HUES64 (cell line): ENCODE results near the gene DDHD1.
"Not testable (repeated sequence)": the region's sequence is repeated elsewhere in the genome, so short reads cannot be mapped to it uniquely, and the experiment has no call there.

Experiments
- H3K27ac ChIP-seq: 2 replicates; pipeline ENCODE4 v1.7.0; 2013; ENCODE audit warnings: low read depth, low read length, inconsistent platforms
- H3K27me3 ChIP-seq: 2 replicates; pipeline ENCODE4 v1.6.1; 2013; ENCODE audit warnings: mild to moderate bottlenecking, low read length; ENCODE audit not compliant: insufficient read depth
- H3K36me3 ChIP-seq: 2 replicates; pipeline ENCODE4 v1.6.1; 2013; ENCODE audit warnings: mild to moderate bottlenecking, low read length; ENCODE audit not compliant: insufficient read depth
- H3K4me1 ChIP-seq: 2 replicates; pipeline ENCODE4 v1.6.1; 2013; ENCODE audit warnings: mild to moderate bottlenecking, low read length, moderate library complexity; ENCODE audit not compliant: insufficient read depth
- H3K4me3 ChIP-seq: 2 replicates; pipeline ENCODE4 v1.5.1; 2013; ENCODE audit warnings: mild to moderate bottlenecking, low read length, moderate library complexity
- H3K9ac ChIP-seq: 2 replicates; pipeline ENCODE4 v1.6.1; 2013; ENCODE audit warnings: mild to moderate bottlenecking, low read depth, low read length
- H3K9me3 ChIP-seq: 2 replicates; pipeline ENCODE4 v1.6.1; 2013; ENCODE audit warnings: low read depth, low read length; ENCODE audit not compliant: insufficient read depth
- WGBS: fragments of 150-250, 120-280 bp; methylation state at CpG from one replicate; pipeline ENCODE4 v1.1.7; 2013; ENCODE audit warnings: missing lambda C conversion rate; 5-methylcytosine and 5-hydroxymethylcytosine counted together

The DDHD1 gene

DNA sequence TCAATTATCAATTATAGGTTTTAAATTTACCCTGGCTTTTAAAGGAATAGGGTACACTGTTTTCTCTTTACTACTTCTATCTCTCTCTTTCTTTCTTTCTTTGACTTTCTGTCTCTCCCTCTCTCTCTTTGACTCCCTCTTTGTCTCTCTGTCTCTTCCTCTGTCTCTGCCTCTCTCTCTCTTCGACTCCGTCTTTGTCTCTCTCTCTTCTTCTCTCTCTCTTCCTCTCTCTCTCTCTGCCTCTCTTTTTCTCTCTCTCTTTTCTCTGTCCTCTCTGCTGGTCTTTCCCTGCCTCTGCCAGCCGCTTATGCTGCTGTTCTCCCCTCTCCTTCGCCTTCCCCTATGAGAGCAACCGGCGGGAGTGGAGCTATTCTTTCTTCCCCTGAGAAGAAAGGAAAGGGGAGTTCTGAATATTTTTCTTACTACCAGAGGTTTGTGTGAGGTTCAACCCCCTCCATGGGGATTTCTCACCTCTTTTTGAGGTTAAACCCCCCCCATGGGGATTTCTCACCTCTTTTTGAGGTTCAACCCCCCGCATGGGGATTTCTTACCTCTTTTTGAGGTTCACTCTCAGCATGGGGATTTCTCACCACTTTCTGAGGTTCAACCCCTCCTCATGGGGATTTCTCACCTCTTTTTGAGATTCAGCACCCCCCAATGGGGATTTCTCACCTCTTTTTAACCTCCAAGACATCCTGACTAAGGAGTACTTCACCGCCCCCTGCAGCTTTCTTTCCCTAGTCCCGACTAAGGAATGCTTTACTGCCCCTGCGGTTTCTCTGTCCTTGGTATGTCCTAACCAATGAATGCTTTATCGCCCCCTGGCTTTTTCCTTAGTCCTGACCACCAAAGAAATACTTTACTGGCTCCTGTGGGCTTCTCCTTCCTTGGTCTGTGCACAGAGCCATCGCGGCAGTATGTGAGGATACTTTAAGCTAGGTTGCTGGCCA lies 27.4 kb upstream of the DDHD1 start:
- Histone ChIP-seq H3K4me1 (peaks cover 9% of the 10 kb centered on the region), H3K27me3 (no peaks in the 10 kb centered on the region), H3K4me3 (no peak overlapping the region), H3K9me3 (peaks cover 10% of the 10 kb centered on the region; the same call in 1 of the 2 replicates), H3K27ac (no peak overlapping the region), H3K9ac (no peak overlapping the region), H3K36me3 (no peaks in the 10 kb centered on the region)
- WGBS = 89% methylated on average over 10 of the region's 13 CpGs

DNA sequence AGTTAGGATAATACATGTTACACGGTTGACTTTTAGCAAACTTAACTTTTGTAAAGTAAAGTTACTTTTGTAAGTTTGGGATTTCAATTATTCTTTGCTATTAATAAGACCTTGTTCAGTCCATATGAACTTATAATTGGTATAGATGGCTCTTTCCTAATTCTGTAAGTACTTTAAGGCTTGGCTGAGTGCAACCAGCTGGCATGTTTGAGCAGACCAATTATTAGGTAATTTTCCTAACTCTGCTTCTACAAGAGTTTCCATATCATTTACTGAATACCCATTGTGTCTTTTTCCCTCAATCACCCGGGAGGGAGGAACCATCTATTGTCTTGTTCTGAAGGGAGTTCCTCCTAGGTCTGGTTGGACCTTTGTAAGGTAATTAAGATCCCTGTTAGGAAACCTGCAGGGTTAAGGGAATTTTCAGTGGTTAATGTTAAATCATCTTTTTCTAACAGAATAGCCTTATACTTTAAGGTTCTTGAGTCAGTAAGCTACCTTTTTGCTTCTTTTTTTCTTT lies 26.4 kb upstream of the DDHD1 start:
- not testable (repeated sequence) for H3K27ac ChIP-seq
- WGBS = 93% methylated on average over 1 of the region's 2 CpGs

DNA sequence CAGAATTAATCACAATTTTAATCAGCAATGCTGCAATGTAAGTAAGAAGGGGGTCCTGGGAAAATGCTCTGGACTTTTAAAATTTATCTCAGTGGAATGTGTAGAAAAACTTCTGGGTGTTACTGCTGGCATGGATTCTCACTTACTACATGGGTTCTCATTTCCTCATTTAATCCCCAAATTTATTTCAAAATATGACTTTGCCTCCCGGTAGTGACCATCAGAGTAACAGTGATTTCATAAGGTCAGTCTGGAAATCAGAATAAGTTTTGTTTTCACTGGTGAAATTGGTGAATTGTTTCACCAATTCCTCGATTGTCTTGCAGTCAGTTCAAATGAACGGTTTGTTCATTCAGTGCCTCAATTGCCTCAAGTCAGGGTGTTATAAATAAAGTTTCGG lies 22.3 kb upstream of the DDHD1 start:
- Histone ChIP-seq H3K36me3 (no peaks in the 10 kb centered on the region), H3K4me1 (no peaks in the 10 kb centered on the region), H3K9ac (no peak overlapping the region), H3K27ac (no peak overlapping the region), H3K9me3 (no peaks in the 10 kb centered on the region), H3K4me3 (no peak overlapping the region), H3K27me3 (no peaks in the 10 kb centered on the region)
- WGBS = 94% methylated on average over 4 of the region's 4 CpGs

More for the DNA sequence above, 26.4 kb upstream of the DDHD1 start:
- not testable (repeated sequence) for H3K27me3 ChIP-seq, H3K9ac ChIP-seq, H3K4me1 ChIP-seq, H3K36me3 ChIP-seq, H3K4me3 ChIP-seq
- peaks cover 10% of the 10 kb centered on the region; the same call in 1 of the 2 replicates for H3K9me3 ChIP-seq

DNA sequence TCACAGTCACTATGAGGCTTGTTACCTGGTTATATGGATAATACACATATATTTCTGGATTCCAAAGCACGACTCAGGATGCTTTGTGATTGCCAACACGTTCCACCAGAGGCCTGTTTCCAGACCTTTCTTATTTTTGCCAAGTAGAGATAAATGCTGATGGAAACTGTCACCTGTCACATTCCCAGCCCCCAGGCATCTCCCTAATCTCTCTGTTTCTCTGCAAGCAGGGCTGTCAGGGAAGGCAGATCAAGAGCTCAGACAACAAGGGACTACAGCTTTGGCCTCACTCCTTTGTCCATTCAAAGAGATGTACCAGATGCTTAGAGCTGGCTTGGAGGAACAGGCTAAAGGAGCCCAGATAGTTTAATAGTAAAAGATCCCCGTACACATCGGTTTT lies 21.8 kb upstream of the DDHD1 start:
- H3K9me3 ChIP-seq = no peaks in the 10 kb centered on the region
- no peaks in the 10 kb centered on the region for H3K4me1 ChIP-seq
- no peaks in the 10 kb centered on the region for H3K36me3 ChIP-seq
- WGBS = 89% methylated on average over 4 of the region's 4 CpGs
- no peak overlapping the region for H3K4me3 ChIP-seq
- H3K9ac ChIP-seq = no peak overlapping the region
- H3K27ac ChIP-seq = no peak overlapping the region
- no peaks in the 10 kb centered on the region for H3K27me3 ChIP-seq

DNA sequence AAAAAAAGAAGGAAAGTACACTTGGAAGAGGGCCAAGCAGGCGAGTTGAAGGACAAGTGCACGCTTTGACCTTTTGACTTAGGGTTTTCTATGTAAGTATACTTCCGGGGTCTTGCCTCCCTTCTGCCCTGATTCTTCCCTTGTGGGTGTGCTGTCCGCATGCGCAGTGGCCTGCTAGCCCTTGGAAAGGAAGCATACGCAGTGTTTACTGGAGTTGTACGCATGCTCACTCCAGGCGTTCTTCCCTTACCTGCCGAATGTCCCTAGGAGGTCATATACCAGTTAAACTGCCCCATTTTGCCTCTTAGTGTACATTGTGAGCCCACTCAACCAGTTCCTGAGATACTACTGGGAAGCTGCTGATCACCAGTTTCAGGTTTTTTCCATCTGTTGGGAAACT lies 15.7 kb upstream of the DDHD1 start:
- Histone ChIP-seq H3K9me3 (no peaks in the 10 kb centered on the region), H3K27me3 (no peaks in the 10 kb centered on the region), H3K4me1 (no peaks in the 10 kb centered on the region), H3K36me3 (no peaks in the 10 kb centered on the region), H3K27ac (no peak overlapping the region), H3K9ac (no peak overlapping the region), H3K4me3 (no peak overlapping the region)
- 96% methylated on average over 9 of the region's 9 CpGs for WGBS

DNA sequence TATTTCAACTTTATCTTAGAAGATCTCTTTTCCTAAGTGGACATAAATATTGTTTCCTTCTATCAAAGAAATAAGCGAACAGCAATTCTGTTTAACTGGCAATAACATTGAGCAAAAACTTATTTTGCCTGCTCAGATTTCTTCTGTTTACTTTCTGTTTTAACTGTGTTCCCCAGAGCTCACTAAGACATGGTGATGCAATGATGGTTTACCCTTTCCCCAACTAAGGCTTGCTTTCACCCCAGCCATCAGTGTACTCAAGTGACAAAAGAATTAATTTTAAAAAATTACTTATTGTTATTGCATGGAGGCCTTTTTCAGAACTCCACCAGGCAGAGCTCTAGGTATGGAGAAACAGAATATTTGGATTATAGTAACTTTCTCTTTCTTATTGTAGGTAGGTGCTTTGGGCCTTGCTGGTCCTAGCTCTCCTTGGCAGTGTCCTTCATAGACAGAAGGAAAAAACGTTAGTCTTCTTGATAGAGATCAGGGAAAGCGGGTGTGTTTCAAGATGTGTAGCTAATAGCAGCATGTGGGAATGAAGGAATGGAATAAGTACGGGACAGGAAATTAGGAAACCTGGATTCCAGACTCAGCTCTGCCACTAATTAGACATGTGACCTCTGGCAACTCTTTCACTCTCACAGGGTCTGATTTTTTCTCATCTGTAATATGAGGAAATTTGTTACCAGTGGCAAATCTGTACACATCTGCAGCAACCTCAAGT lies 14.6 kb upstream of the DDHD1 start:
- 92% methylated on average over 4 of the region's 4 CpGs for WGBS
- no peak overlapping the region for H3K27ac ChIP-seq

DNA sequence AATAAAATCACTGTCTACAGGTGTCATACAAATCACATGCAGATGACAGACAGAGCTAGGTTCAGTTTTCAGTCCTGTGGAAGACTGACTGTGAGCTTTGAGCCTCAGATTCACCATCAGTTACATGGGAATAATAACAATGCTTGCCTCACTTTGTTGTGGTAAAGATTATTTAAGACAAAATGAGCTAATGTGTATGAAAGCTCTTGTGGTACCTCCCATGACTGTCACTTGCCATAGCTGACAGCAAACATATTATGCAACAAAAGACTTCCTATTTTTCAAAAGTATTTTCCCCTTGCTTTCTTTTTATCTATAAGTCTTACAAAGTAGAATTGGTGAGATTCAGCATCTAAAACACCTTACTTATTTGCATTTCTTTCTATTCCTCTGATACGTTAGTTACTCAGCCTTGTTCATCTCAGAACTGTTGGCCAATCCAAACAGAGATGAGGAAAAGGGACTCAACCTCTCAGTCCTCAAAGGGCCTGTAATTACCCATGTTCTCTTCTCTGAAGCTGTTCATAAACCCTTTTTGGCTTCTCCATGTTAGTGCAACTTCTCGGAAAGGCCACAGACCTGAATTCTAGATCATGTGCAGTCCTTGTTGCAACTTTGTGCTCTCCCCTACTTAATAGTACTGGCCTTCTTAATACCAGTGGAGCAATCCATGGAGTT lies 8.8 kb upstream of the DDHD1 start:
- WGBS = 93% methylated on average over 2 of the region's 2 CpGs
- no peaks in the 10 kb centered on the region for H3K27me3 ChIP-seq
- H3K27ac ChIP-seq = no peak overlapping the region
- no peaks in the 10 kb centered on the region for H3K9me3 ChIP-seq
- H3K36me3 ChIP-seq = no peaks in the 10 kb centered on the region
- H3K4me1 ChIP-seq = no peaks in the 10 kb centered on the region
- no peak overlapping the region for H3K4me3 ChIP-seq
- H3K9ac ChIP-seq = no peak overlapping the region

More for the DNA sequence above, 14.6 kb upstream of the DDHD1 start:
- Histone ChIP-seq H3K4me3 (no peak overlapping the region), H3K9ac (no peak overlapping the region), H3K9me3 (no peaks in the 10 kb centered on the region), H3K4me1 (no peaks in the 10 kb centered on the region), H3K36me3 (no peaks in the 10 kb centered on the region), H3K27me3 (no peaks in the 10 kb centered on the region)

DNA sequence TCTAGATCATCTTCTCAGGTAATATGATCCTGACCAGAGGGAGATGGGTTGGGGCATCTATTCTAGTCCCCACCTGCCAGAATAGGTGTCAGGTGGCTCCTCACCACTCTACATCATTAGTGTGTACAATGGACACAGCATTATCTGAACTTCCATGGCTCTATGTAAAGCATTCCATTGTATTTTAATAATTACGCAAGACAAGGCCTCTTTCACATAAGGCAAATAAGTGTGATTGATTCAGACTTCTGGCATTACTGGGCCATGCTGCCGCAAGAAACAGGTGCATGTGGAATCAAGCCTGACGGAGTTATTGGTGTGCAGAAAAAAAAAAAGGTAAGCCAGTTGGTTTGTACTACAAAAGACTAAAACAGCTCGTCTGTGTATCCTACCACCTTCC lies 3.1 kb upstream of the DDHD1 start:
- WGBS = 94% methylated on average over 4 of the region's 4 CpGs
- no peak overlapping the region for H3K27ac ChIP-seq
- no peaks in the 10 kb centered on the region for H3K36me3 ChIP-seq

DNA sequence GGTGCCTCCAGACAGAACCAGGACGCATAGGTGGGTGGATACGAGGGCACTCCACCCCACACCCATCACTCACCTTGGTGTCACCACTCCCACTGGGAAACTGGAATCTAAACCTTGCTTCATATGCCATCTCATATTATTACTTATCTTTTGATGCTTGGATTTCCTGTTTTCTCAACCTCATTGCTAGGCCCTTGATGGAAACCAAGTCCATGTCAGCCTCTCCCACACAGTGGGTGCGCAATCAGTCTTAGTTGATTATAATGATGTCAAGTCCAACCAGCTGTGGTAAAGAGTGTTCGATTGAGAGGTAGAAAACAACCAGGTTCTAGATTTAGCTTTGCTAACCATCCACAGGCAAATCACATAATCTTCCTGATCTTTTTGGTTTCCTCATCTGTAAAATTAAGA lies 584 bp upstream of the DDHD1 start:
- H3K9me3 ChIP-seq = no peaks in the 10 kb centered on the region
- H3K4me3 ChIP-seq = peak overlapping the region; percentile 74
- 87% methylated on average over 4 of the region's 4 CpGs for WGBS
- H3K9ac ChIP-seq = peak overlapping the region; percentile 63; the same call in 1 of the 2 replicates
- H3K36me3 ChIP-seq = no peaks in the 10 kb centered on the region
- H3K4me1 ChIP-seq = peaks cover 11% of the 10 kb centered on the region
- H3K27ac ChIP-seq = peak overlapping the region; percentile 56; the same call in 1 of the 2 replicates
- no peaks in the 10 kb centered on the region; the same call in 1 of the 2 replicates for H3K27me3 ChIP-seq

More for the DNA sequence above, 3.1 kb upstream of the DDHD1 start:
- Histone ChIP-seq H3K4me1 (peaks cover 4% of the 10 kb centered on the region), H3K4me3 (no peak overlapping the region), H3K27me3 (no peaks in the 10 kb centered on the region; the same call in 1 of the 2 replicates), H3K9ac (no peak overlapping the region), H3K9me3 (no peaks in the 10 kb centered on the region)

DNA sequence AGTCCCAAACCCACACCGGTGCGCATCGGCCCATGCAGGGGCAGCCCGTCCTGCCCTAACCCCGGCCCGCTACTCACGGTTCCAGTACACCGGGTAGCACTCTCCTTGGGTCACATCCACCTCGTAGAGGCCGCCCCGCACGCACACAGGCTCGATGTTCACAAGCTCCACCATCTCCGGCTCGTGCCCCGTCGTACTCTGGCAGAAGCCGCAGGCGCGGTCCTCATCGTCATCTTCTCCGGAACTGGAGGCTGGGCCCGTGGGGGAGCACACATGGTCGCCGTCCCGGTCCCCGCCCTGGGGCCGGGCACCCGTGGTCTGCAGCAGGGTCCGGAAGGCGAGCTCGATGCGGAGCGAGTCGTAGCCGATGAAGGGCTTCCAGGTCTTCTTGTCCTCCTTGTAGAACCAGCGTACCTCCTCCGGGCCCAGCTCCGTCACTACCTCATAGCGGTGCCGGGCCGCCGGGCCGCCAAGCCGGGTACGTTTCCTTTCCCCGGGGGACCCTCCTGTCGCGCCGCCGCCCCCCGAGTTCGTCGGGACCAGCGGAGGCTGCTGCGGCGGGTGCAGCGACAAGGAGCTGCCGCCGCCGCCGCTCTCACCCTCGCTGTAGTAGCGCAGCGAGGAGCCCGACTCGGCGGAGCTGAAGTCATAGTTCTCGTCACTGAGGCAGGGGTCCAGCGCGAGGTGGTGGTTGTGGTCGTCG lies 788 bp downstream of the DDHD1 start:
- Histone ChIP-seq H3K27me3 (no peaks in the 10 kb centered on the region; the same call in 1 of the 2 replicates), H3K9me3 (no peaks in the 10 kb centered on the region), H3K4me3 (peak overlapping the region; percentile 74), H3K4me1 (peaks cover 11% of the 10 kb centered on the region), H3K36me3 (no peaks in the 10 kb centered on the region), H3K27ac (peak overlapping the region; percentile 64; the same call in 1 of the 2 replicates), H3K9ac (peak overlapping the region; percentile 57)
- WGBS = under 1% methylated on average over 73 of the region's 73 CpGs
